Stimulated activated CD4-positive, alpha-beta T cell treated with anti-CD3 and anti-CD28 coated beads, Interleukin-1b, Interleukin-23, amount 100 ng/mL, for 4 hours (primary cell): ENCODE results near the gene JPH4.
"Not testable (repeated sequence)": the region's sequence is repeated elsewhere in the genome, so short reads cannot be mapped to it uniquely, and the experiment has no call there.

ENCODE experiments used
- DNase-seq, 2 donors: peaks; one replicate each; pipeline ENCODE4 v3.0.0-alpha.2; 2020; ENCODE audit warnings: low read depth in 2 of 2

The JPH4 gene

DNA sequence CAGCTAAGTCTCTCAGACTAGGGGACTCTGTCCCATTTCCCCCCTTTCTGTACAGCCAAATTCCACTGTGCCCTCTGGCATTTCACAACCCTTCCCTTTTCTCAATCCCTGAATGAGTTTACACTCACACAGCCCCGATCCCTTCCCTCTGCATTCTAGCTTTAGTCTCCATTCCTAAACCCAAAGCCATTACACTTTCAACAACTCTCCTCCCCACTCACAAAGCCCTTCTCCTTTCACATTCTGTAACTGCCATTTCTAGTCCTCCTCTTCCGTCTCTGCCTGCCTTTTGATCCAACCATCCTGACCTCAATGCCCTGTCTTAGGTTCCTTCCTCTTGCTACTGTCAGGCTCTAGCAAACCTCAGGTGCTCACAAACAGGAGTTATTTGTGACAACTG, 30.7 kb downstream of the JPH4 start:
- no peak for DNase-seq

DNA sequence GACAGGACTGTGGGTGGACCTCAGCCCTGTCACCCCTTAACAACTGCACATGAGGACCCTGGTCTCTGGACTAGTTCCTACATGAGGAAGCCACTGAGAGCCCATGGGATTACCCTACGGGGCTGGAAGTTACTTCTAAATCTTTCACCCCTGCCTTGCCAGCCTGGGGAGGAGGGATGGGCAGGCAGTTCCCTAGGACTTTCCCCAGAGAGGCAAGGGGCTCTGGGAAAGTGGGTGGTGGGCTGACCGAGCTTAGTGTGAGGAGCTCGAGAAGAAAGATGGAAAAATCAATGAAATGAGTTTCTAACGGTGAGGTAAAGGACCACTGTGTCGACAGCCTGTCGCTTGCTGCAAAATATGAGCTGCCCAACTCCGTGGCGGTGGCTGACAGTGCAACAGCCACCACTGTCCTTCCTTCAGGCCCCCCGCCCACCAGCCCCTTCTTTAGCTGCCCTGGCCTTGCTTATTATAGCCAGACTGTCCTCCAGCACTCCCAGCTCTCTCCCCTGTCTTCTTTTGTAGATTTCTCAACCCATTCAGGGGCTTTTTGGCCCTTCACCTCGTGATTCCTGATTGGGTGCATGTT, 32.0 kb downstream of the JPH4 start:
- no peak for DNase-seq

DNA sequence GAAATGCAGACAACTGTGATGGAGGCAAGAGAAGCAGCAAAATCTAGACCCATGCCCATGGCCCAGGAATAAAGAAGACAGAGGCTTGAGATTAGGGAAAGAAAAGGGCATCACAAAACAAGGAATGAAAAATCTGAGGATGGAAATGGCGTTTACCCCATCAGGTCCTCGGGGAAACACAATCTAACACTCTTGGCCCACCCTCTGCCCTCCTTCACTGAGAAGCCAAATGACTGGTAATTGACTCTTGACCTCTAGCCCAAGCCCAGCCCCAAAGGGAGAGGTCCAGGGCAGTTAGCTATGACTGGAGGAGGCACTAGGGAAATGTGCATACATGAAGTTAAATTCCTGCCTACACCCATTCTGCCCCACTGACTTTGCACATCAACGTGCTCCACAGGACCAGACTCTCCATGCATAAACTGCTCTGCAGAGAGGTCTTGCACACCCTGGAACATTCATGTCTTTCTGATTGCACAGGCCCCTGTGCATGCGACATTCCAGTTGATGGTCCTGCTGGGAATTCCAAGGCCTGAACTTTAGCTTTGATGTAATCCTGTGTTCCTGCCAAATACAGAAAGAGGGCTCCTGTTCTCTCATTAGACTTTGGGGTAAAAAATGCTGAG, 32.7 kb downstream of the JPH4 start:
- DNase-seq = no peak

DNA sequence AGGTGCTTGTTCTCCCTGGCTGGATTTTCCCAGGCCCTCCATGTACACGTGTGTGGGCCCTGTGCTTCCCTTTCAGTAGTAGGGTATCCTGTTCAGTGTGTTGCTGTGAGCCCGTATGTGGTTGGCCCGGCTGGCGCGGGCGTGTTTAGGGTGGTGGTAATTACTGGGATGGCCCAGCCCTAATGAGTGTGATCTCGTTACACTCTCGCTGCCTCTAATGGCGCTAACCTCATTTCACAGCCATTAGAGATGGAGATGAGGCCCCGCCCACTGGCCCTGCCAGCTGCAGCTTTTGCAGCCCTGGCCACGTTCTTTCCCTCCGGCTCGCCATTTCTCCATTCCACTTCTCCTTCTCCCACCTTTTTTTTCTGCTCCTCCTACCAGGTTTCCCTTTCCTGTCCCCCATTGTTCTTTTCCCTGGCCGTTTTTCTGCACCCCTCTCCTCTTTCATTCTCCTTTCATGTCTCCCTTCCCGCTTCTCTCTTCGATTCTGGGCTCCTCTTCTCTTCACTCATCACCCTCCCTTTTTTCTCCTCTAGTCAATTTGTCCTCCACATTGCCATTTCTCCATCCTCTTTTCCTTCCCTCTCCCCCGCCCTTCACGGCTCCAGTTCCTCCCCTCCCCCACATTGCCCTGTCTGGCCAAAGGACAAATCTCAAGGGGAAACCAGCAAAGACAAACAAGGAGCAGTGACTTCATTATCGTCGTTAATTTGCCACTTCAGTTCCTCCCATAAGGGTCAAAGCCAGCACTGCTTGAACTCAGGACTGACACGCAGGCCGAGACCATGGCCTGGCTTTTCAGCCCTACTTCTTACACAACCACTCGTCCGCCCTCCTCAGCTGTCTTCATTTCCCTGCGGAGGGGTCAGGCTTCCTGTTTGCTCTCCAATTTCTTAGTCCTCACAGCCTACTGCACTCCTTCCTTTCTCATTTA, 33.8 kb downstream of the JPH4 start:
- no peak for DNase-seq

DNA sequence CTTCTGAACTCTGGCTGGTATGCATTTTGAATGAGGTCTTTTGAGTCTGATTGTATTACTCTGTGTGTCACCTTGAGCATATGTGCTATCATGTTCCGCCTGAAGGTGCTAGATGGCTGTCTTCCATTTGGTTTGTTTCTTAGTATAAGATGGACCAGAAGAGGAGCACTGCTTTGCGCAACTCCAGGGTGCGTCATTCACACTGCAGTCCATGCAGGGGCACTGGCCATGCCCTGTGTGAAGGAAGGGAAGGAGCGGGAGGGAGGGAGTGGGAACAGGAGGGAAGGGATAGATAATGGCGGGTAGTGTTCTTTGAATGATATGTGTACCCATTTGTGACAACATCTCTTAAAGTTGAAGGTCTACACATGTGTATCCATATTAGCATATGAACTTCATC, 35.2 kb downstream of the JPH4 start:
- DNase-seq = no peak

DNA sequence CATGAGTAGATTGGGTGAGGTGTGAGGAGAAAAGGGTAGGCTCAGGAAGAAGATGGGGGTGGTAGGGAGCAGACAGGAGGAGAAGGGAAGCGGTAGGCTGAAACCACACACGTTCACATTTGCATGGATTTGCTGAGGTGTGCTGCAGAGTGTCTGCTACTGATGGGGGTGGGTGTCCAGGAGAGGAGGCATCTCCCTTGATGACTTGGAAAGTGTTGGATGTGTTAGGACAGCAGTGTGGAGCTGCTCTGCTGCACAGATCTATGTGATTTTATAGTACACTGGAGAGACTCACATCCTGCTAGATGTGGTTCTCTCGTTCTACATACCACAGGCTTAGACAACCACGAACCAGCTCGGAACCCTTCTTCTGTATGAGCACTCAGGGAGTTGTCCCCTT, 36.3 kb downstream of the JPH4 start:
- DNase-seq = no peak

DNA sequence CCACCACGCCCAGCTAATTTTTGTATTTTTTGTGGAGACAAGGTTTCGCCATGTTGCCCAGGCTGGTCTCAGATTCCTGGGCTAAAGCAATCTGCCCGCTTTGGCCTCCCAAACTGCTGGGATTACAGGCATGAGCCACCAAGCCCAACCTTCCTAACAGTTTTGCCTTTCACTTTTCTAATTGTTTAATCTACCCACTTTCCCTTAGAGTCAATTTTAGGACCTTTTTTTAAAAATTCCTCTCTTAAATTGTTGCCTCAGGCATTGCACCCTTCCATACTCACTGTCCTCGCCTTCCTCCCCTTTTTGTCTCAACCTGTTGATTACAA, 38.5 kb downstream of the JPH4 start:
- DNase-seq = no peak

DNA sequence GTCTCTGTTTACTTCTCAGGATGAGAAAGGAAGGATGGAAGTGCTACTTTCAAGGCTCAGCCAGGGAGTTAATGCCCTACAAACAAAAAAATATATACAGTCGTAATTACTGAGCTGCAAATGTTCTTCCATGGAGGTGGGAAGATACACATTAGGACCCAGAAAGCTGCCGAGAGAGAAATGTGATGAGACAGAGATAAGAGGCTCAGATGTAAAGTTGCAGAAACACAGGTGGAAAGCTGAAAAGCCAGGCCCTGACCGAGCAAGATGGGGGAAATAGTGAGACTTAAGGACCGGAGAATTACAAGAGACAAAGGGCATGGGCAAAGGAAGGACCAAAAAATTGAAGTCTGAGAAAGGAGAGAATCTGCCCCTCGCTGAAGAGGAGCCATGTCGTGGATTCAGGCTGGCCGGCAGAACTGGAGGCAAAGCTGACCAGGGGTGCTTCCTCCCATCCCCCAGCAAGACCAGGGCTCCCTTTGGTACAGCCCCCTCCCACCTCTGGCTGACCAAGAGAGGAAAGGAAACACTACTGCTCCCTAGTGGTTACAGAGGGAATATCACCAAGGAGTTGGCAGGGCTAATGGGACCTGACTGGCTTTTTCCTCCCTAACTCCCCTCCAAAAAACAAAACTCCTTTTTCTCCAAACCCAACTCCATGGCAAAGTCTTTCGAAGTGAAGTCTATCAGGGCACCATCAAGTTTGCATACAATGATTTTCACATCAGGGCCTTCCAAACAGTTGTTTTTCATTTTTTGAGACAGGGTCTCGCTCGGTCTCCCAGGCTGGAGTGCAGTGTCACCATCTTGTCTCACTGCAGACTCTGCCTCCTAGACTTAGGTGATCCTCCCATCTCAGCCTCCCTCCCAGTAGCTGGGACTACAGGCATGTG, 39.1 kb downstream of the JPH4 start:
- no peak for DNase-seq

DNA sequence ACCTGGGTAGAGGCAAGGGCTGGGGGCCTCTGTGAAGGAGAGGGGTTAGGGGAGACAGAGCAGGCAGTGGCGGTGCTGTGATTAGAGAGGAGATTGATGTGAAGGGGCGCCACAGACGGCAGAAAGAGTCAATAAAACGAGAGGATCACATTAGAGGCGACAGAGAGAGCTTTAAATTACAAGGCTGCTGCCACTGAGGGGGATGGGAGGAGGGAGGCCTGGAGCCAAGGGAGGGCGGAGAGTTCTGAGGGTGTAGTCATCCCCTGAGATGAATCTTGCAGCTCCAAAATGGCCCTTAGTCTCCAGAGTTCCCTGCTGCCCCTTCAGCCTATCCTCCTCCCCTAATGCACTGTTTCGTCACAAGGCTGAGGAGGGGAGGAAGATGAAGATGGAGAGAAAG, 39.8 kb downstream of the JPH4 start:
- no peak for DNase-seq

DNA sequence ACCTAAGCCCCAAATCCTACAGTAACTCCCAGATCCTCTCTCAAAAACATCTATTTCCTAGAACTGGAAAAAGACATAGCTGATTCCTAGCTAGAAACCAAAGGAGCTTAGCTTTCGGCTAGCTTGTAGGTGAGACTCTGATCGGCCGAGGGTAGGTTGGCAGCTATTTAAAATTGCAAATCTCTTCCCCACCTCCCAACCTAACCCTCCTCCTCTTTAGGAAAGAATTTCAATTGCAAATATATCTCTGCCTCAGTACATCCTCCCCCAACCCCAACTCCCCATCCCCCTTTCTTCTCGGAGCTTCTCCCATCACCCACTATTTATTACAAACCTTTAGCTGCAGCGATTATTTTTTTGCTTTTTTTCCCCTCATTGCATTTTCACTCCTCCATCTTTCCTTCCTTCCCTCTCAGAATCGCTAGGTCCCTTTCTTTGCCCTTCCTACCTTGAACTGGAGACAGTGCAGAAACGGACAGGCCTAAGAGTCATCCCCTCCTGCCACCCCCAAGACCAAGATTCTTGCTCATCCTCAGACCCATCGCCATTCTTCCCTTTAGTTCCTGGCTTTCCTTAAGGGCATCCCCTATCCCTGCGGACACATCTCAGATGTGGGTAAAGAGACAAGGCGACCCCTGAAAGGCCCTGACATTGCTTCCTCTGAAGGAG, 40.4 kb downstream of the JPH4 start:
- DNase-seq = no peak

DNA sequence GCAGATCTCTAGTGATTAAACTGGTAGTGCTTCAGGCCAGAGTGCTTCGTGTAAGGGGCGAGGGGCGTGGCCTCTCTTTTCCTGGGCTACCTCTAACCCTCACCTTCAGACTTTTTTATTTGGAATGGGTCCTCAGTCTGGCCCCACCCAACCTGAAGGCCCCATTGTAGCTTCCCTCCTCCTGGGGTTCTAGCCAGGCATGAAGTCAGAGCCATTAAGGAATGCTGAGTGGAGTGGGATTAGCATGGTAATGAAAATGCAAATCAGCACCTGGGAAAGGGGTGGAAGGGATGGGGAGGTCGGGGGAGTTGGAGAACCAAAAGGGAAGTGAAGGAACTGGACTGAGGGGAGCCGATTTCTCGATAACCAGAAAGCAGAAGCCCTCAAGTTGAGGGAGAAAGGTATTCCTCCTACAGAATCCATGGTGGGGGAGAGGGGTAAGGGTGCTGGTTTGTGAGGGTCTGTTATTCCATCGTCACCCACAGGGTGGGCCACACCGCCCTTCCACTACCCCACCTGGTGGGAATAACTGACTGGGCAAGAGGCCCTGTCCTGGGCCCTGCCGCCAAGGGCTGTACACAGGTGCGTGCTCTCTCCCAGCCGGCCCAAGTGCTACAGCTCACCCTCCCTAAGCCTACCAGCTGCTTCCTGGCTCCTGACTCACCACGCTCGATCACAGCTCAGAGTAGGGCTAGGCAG, 41.1 kb downstream of the JPH4 start:
- DNase-seq = no peak

DNA sequence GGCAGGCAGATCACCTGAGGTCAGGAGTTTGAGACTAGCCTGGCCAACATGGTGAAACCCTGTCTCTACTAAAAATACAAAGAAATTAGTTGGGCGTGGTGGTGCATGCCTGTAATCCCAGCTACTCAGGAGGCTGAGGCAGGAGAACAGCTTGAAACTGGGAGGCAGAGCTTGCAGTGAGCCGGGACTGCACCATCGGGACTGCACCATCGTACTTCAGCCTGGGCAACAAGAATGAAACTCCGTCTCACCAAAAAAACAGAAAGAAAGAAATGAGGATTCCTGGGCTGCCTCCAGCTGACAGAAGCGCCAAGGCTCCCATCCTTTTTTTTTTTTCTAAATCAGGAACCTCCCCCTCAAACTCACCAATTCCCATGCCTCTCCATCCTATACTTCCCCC, 41.7 kb downstream of the JPH4 start:
- not testable (repeated sequence) for DNase-seq

DNA sequence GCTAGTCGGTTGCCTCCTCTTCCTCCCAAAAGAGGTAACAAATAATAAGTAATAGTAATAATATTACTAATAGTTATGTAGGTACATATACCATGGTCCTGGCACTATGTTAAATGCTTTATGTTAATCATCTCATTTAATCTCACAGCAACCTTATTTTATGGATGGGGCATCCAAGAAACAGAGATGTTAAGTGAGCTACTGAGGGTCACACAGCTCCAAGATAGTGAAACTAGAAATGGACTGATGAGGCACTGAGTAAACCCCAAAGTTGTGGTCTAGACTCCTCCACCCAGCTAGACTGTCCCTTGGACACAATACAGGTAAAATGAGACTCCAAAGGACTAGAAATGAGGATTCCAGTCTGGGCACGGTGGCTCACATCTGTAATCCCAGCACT, 42.1 kb downstream of the JPH4 start:
- no peak for DNase-seq

DNA sequence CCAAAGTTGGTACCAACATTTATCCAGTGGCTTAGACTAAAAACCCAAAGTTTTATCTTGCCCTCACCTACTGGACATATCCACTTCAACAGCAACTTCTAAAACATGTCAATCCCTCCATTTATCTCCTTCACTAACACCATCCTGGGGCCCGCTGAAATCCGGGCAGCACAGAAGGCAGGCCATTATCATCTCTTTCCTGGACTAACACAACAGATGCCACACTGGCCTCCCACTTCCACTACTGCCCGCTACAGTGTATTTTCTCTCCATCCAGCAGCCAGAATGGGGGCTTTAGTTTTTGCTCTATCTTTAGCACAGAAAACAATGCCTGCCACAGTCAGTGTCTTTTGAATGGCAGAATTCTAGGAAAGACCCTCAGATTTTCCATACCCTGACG, 42.6 kb downstream of the JPH4 start:
- no peak for DNase-seq

DNA sequence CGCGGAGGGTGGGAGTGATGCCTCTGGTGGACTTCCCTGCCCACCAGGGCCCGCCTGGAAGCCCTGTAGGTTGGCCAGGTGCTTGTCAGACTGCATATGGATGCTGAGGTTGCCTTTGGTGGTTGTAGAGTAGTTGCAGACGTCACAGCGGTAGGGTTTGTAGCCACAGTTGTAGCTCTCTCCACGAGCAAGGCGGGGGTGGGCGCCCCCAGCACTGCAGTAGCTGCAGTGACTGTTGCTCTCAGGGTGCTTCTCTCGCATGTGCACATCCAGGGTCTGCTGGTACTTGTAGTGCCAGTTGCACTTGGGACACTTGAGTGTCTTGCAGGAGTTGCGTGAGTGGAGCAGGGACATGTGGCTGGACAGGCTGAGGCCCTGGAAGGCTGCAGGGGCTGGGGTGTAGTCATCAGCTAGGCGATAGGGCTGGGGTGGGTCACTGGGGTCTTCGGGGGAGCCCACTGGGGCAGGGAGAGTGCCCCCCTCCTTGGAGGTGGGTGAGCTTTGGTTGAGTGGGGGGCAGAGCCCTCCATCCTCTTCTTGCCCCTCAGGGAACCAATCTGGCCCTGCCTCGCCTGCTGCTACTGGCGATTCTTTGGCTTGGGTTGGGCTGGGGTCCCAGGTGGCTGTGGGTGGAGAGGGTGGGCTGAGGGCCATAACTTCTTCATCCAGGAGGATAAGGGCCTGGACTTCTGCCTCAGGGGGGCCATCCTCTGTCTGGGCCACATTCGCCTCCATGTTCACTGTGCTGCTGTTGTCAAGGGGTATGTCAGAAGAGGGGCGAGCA, 44.7 kb downstream of the JPH4 start:
- DNase-seq = no peak

DNA sequence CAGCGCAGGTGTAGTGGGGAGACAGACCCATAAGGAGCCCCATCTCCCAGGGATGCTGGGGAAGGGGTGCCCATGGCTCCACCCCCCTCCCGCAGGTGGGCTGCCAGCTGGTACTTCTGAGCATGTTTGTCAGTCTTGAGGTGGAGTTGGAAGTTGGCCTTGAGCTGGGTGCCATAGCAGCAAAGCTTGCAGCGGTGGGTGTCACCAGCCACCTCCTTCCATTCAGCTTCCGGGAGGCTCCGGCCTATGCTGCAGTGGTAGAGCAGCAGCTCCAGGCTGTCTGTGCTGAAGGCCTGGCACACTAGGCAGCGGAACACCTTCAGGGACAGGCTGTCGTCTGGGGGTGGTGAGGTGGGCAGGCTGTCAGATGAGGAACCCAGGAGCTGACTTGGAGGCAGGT, 45.9 kb downstream of the JPH4 start:
- DNase-seq = no peak

DNA sequence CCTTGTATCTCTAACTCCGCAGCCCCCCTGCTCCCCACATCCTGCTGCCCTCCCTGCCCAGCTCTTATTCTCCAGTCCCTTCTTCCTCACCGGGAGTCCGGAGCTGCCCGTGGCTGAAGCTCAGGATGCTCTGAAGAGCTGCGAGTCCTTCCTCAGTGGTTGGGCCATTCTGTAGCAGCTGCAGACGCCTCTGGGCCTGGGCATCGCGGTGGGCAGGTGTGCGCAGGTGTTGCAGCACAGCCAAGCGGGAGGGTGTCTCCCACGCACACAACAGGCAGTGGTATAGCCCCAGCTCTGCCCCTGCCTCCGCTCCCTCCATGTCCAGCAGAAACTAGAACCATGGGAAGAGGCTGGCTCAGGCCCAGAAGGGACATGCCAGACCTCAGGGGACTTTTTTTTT, 47.2 kb downstream of the JPH4 start:
- no peak for DNase-seq

DNA sequence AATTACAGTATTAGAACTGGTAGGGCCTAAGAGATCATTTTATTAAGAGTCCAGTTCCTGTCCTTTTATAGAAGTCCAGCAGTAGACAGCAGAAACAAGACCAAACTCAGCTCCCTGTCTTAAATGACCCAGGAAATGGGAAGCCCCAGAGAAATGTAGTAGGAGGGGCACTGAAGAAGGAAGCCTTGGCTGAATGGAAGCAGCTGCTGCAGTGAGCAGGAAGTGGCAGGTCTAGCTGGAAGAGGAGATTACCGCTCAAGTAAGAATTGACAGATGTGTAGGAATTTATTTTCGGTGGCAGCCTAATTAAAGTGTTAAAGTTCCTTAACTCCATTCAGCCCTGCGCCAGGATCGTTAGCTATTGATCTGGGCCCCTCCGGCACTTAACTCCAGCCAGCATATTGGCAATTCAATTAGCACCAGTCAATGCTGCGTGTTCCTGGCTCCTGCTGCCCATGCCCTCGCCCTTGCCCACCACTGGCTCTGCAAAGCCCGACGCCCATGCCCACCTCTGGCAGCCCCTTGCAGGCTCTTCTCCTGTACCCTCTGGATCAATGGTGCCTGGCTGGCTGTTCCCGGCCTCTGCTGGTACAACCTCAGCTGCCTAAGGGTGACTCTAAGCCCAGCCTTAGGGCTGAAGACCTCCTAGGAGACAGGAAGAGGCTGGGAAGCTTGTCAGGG, 48.1 kb downstream of the JPH4 start:
- DNase-seq = no peak

DNA sequence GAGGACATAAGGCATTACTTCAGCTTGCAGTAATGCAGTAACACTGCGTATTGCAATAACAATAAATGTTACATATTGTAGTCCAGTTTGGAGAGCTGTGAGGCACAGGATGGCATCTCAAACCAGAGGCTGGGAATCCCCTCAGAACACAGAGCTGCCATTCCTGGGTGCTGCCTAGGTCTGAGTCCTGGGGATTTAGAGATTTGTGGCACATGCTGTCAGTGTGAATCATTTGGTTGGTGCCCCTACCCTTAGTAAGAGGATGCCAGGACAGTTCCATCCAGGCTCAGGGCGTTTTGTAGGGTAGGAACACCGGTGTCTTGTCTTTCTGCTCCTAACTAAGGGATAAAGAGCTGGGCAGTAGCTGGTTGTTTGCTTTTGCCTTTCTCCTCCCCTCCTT, 49.6 kb downstream of the JPH4 start:
- no peak for DNase-seq

DNA sequence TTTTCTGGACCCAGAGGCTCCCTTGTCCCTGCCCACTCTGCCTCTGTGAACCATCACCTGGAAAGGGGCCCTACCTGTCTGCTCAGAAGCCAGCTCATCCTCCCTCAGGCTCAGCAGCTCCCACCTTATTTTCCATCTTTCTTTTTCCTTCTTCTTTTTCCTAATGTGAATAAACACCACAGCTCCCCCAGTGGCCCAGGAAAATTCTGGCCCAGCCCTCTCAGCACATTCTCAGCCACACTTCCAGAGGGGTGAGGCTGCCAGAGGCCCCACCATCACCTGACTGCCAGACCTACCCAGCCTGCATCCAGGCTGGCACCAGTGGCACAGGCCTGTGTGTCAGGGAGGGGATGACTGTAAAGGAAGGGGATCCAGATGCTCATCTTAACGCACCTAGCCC, 50.0 kb downstream of the JPH4 start:
- no peak for DNase-seq
